GM19397 (cell line): ENCODE measurements around the gene SRMS.
"Not testable (repeated sequence)": the region's sequence is repeated elsewhere in the genome, so short reads cannot be mapped to it uniquely, and the experiment has no call there.

Experiments used
- ATAC-seq: cut with Tn5 transposase; IDR thresholded peaks from one replicate; pipeline ENCODE4 v1.9.1; 2021; ENCODE audit warnings: mild to moderate bottlenecking, moderate library complexity; ENCODE audit not compliant: unreplicated experiment

SRMS gene

DNA sequence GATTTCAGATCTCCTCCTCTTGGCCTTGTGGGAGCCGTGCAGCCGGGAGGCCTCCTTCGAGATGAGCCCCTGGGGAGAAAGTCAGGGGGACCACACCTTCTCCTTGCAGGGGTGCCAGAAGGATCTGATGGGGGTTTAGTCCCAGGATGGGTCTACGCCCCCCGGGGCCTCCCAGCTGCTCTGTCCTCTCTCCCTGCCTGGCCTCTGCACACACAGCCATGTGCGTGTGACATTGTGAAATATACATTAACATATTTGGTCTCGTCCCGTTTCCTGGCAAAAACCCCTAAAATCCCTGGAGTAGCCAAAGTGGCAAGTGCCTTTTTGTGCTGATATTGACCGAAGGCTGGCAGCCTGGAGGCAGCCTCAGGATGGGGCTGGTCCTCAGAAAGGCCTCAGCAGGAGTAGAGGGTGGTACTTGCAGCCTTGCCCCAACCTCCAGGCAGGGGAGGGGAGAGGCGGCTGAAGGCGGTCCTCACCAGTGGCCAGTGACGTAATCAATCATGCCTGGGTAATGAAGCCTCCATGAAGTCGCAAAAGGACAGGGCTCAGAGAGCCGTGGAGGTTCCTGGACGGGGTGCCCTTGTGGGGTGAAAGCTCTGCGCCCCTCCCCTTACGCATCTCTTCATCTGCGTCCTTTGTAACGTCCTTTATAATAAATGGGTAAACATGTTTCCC is 31.6 kb upstream of the SRMS start:
- ATAC-seq: no peak

DNA sequence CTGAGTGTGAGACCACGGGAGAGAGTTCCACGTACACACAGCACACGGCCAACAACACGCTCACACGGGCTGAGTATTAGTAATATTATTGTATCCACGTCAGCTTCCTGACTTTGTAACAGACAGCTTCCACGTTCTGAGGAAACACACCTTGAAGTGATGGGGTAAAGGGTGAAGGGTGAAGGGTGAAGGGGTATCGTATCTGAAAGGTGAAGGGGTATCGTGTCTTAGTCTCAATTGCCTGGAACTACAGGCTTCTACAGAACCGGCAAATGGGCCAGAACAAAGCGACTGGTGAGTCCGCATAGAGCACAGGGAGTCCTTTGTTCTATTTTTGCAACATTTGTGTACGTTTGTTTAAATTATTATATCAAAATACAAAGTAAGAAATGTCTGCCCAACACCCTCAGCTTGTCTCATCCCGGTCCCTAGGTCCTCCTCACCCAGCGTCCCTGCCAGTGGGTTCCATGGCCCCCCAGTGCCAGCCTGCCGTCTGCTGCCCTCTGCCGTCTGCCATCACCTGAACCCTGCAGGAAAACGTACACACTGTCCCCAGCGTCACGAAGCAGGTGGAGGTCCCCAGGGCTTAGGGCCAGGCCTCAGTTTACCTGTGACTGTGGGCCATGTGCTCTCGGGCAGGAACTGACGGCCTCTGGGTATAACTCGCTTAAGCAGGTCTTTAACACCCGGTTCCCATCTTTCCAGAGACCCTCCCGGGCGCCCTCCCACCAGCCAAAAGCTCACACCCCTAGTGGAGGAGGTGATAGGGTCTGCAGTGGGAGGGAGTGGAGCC is 30.9 kb upstream of the SRMS start:
- no peak for ATAC-seq

DNA sequence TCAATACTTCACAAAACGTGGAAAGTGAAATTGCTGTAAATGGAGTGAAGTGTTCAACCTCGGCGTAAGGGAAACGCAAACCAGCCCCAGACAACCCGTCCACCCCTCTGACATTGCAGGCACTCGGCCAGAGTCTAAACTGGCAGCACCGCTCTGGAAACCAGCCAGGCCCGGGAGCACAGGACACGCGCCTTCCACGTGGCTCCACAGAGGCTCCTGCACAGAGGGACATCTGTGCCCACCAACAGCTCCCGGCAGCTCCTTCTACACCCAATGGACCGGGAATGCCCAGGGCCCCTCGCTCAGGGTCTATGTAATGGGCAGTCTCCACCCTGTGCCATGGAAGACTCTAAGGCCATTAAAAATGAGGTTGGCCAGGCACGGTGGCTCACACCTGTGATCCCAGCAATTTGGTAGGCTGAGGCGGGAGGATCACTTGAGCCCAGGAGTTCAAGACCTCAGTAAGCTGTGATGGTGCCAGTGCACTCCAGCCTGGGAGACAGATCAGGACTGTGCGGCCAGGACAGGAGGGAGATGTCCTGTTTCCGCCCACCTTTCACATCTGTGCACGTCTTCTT is 29.9 kb upstream of the SRMS start:
- ATAC-seq: no peak

DNA sequence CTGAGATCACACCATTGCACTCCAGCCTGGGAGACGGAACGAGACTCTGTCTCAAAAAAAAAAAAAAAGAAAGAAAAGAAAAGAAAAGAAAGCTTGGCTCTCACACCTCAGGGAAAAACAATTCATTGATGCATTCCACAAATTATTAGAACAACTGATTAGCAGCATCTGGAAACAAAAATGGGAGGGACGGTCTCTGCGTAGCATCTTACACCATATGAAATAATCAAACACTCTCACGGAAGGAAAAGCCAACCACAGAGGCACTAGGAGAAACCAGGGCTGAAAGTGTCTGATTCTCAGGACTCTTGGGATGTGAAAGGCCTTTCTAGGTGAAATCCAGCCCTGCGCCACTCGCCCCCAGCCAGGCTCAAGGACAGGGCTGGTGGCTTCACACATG is 28.8 kb upstream of the SRMS start:
- no peak for ATAC-seq

DNA sequence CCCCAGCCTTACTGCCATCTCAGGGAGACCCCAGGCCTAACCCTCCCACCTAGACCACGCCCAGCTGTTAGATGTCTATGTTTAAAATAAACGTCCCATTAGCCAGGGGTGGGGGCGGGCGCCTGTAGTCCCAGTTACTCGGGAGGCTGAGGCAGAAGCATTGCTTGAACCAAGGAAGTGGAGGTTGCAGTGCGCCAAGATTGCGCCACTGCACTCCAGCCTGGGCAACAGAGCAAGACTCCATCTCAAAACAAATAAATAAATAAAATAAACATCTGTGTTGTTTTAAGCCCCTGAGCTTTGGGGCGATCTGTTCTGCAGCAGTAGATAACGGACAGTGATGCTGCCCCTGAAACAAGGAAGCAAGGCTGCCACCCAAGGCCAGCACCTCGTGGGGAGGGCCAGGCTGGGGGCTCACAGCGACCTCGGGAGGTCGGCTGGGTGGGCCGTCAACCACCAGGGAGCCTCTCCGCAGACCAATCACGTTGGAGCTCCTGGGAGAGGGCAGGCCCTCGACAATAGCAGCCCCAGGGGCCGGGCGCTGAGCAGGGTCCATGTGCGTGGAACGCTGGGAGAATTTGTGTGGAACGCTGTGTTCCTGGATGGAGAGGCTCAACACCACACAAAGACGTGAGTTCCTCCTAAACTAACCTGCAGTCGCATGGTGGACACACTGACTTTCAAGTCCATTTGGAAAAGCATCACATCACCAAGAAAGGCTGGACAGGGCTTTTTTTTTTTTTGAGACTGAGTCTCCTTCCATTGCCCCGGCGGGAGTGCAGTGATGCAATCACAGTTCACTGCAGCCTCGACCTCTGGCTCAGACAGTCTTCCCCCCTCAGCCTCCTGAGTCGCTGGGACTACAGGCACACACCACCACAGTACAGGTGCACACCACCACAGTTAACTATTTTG is 27.5 kb upstream of the SRMS start:
- ATAC-seq: no peak

DNA sequence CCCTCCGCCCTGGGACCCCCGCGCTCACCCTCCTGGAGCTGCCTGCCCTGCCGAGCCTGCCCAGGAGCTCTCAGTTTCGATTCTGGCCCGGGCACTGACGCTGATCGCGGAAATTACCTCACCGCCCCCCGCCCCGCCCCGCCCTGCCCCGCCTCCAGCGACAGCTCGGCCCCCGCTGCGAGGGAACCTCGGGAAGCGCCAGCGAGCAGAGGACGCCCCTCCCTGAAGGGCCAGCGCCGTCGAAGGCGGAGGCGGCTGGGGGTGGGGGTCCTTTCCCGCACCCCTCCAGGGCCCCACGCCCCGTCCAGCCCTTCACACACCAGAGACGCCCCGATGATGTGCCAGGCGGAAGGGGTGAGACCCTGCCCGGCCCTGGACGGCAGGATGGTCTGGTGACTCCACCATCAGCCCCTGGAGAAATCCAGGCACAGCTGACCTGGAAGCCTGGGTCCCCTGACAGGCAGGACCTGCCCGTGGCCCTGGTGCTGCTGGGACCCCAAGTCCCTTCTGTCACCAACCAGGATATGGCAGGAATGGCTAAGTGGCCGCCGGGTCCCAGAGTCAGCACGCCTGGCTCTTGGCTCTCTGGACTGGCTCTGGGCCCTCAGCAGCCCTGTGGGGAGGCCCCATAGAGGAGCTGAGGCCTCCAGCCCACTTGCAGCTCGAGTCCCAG is 26.7 kb upstream of the SRMS start, which contains the start of gene HELZ2:
Gene HELZ2, minus strand, starts transcription at position 84 of the 673 bp plus-strand sequence. CDS start 1,854 bp downstream, outside the sequence.
- no peak for ATAC-seq

DNA sequence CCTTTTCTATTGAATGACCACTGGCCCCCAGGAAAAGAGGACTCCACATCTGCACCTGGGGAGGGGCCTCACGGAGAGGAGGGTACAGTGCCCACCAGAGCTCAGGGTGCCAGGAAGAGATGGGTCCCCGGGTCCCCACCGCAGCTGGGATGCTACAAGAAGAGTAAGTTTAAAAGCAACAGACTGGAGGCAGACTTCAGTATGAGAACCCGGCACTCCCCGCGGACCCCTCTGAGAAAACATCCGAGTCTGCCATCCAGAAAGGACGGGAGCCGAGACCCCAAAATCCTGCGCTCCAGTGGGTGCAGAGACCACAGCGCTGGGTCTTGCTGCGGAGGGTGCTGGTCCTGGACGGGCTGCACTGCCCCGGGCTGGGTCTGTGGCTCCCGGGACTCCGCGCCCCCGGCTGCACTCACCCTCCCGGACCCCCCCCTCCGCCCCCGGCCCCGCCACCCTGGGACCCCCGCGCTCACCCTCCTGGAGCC is 26.1 kb upstream of the SRMS start:
- ATAC-seq: no peak

DNA sequence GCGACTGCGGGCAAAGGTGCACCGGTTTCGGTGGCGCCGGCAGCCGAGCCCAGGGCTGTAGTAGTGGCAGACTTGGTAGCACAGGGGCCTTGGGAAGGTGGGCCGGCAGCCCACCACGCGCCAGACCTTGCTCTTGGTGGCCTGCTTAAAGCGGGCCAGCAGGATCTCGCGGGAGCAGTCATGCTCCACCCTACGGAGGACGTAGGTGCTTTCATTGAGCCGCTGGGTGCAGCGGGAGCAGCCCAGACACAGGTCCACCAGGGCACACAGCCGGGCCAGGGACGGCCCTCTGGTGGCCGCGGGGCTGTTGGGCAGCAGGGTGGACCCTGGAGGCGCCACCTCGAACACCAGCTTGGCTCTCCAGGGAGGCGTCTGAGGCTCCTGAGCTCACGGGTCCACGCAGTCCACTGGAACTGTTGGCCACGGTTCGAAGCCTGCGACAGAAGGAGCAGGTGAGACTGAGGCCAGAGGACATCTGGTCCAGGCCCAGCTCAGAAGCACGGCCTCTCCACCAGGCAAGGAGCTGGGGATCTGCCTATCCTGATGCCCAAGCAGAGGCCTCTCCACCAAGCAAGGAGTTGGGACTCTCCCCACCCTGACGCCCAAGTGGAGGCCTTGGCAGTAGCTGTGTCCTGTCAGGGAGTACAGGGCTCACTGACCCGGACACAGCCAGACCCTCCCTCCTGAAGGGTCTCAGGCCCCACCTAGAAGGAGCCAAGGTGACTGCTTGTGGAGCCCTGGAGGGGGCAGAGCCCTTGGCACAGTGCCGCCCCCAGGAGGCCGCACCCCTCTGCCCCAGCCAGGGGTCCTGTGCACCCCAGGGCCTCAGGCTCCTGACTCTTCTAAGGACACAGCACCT is 25.5 kb upstream of the SRMS start:
- ATAC-seq: no peak

DNA sequence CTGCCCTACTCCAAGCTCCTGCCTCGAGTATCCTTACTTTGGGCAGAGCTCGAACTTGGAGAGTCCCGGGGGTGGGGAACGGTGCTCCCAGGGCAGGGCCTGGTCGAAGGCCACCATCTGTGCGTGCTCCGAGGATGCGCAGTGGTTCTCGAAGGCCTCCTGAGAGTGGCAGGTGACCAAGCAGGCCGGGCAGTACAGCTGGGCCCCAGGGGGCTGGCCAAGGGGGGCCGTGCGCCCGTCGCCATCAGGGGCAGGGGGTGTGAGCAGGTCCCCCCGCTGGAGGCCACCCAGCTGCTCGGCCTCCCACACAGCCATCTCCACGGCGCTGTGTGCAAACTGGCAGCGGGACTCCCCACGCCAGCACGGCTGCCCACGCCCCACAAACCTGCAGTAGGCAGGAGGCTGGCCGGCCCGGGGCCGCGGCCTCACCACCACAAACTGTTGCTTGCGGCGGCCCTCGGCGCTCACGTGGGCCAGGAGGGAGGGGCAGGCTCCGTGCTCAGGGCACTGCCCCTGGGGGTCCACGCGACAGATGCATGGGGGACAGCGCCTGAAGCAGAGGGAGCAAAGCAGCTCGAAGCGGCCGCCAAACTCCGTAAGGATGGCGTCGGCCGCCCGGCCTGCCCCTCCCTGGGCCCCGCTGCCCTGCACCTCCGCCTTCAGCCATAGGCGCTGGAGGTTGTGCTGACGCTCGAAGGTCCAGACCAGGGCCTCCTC is 24.7 kb upstream of the SRMS start:
- no peak for ATAC-seq

DNA sequence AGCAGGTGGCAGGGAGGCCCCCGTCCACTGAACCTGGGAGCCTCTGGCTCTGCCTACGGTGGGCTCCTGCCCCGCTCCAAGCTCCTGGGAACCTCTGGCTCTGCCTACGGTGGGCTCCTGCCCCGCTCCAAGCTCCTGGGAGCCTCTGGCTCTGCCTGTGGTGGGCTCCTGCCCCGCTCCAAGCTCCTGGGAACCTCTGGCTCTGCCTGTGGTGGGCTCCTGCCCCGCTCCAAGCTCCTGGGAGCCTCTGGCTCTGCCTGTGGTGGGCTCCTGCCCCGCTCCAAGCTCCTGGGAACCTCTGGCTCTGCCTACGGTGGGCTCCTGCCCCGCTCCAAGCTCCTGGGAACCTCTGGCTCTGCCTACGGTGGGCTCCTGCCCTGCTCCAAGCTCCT is 23.5 kb upstream of the SRMS start:
- not testable (repeated sequence) for ATAC-seq

DNA sequence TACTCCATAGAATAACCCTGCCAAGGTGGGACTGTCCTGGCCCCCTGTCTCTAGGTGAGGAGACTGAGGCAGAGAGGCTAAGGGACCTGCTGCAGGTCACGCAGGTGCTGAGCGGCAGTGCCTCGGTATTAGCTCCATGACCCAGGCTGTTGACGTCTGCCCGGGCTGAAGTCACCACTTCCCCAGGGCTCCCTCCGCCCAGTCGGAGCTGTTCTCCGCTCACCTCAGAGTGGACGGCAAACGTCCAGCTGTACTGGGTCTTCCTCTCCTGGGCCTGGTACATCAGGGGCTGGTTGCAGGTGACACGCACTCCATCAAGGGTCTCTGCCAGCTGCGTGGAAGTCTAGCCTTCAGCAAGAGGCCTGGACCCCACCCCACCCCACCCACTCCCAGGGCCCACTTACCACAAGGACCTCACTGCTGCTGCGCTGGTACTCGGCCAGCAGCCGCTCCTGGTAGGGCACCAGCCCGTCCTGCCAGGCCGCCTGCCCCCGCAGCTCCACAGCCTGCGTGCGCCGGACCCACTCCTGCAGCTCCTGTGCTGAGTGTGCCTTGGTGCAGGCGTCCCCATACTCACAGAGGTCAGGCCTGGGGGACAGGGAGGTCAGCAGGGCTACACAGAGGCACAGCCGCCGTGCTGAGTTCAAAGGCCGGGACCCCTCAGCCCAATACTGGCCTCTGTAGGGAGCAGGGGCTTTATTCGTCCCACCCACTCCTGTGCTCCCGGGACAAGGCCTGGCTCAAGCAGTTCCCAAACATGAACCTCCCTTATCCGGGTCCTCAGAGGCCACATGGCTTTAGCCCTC is 22.9 kb upstream of the SRMS start:
- ATAC-seq: no peak

DNA sequence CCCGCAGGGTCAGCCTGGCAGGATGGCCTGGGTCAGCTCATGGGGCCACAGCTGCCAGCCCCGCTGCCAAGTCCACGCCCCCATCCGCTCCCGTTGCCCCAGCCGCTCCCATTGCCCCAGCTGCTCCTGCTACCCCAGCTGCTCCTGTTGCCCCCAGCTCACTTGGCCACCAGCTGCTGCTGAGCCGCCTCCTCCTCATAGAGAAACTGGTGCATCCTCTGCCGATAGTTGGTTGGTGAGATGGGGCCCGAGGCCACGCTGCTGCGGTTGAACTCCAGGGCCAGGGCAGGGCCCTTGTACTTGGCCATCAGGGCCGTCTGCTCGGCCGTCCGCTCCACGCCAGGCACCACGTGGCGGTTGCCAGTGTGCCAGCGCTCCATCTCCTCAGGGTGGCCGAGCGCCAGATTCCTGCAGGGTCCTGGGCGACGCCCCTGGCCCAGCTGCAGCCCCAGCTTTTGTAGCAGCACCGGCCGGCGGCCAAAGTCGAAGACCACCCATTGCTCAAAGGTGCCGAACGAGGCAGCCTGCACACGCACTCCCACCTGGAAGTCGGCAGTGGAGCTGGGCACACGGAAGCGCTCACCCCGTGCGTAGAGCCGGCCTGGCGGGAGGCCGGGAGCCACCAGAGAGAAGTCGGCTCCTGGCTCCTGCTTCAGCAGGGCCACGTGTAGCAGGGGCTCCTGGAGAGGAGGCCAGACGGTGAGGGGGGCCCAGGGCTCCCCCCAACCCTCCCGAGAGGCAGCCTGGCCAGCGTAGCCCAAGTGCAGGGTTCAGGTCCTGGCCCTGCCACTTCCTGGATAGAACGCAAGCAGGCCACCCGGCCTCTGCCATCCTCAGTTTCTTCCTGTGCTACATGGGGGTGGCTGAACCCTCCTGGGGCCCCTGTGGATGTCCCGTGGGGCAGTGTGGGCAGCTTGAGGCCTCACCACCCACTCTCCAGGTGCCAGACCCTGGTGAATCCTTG is 21.7 kb upstream of the SRMS start:
- ATAC-seq: no peak

DNA sequence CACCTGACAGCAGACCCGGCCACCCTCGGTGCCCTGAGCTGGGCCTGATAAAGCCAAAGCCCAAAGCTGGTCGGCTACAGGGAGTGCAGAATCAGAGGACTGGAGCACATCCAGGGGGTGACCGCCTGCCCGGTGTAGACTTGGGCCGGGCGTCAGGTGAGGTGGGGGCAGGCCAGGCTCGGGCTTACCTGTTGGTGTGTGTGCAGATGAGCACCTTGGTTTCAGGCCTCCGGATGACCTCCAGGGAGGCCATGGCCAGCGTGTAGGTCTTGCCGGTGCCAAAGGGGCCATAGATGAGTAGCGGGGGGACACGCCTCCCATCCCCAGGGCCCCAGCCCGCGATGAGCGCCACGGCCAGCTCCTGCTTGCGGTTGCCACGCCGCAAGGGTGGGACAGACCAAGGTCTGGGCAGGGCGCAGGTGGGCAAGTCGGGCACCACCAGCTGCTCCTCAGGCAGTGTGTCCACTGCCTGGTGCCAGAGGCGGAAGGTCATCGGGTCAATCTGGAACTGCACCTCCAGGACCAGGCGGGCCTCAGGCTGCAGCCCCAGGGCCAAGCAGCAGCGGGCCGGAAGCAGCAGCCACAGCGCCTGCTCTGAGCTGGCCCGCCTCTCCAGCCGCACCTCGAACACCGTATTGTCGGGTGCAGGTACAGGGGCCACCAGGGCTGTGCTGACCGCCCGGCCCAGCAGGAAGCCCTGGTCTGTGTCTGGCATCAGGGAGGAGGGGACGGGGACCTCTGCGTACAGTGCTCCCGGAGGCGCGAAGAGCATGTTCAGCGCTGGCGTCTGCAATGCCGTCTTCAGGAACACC is 20.8 kb upstream of the SRMS start:
- peak; percentile 13 for ATAC-seq

DNA sequence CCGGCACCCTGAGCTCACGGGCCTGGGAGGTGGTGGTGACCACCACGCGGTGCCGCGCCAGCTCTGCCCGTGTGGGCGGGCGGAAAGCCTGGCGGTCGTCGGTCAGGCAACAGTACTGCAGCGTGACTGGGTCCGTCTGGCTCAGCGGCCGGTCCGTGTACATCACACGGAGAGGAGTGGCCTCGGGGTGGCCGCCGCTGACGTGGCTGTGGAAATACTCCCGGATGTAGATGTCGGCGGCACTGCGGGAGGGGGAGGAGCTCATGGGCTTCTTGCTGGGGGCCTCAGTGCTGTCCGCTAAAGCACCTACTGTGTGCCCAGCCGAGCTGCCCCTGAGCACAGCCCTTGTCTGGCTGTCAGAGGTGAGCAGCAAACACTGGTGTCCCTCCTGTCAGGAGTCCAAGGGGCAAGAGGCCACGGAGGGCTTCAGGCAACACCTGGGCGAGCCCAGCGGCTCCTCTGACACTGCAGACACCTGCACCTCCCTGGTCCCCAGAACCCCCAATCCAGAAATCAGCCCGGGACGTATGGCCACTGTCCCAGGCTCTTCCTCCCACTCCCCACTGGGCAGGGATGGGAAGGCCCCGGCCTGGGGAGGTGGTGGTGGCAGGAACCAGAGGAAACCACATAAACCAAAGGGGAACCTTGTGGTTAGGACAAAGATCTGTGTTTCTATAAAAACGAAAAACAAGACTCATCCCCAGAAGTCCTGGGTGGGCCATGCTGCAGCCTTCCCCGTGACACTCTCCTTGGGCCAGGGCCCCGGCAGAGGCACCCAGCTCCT is 20.0 kb upstream of the SRMS start:
- ATAC-seq: peak; percentile 64

DNA sequence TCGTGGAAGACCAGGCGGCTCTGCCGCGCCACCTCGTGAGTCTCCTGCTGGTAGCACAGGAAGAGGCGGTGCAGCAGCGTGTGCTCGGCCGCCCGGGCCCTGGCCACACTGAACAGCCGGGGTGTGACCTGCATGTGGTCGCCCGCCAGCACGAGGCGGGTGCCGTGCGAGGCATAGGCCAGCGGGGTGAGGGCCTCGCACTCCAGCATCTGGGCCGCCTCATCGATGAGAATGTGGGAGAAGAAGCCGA is 19.5 kb upstream of the SRMS start:
- ATAC-seq: no peak
